Breast epithelium (tissue), 3 donors: Measurements from ENCODE around the gene RALGDS.

Experiments
- CTCF ChIP-seq, 3 donors: fragments of 450-650 bp; IDR thresholded peaks; one replicate each; pipeline ENCODE4 v1.5.1; 2016 to 2017; ENCODE audit warnings: antibody characterized with exemption in 3 of 3, mild to moderate bottlenecking in 3 of 3, moderate library complexity in 3 of 3
- POLR2A ChIP-seq: fragments of 450-650 bp; IDR thresholded peaks from one replicate; pipeline ENCODE4 v1.6.1; 2016; ENCODE audit warnings: antibody characterized with exemption, mild to moderate bottlenecking, moderate library complexity
- POLR2AphosphoS5 ChIP-seq, 3 donors: sonication (generic); formaldehyde crosslinking; IDR thresholded peaks; one replicate each; pipeline ENCODE4 v1.6.1; 2017; ENCODE audit warnings: antibody characterized with exemption in 3 of 3

GRCh38 chr9:133109931-133110650, 10.9 kb downstream of the RALGDS start:
- TF ChIP-seq CTCF (IDR thresholded peaks at IDR 0.05) (no peak), POLR2A (no peak), POLR2AphosphoS5 (IDR thresholded peaks at IDR 0.05) (no peak)
